ENCODE results near the gene IL21. TPM values are rescaled to one million over a fixed set of nuclear protein-coding genes. Genes with fewer than 3 reads are reported as not detected.

IL21 gene
- total and polyA plus RNA-seq, 12 donors: not detected

GRCh38 chr4:122603156-122603574 lies 17.7 kb downstream of the IL21 start:
- Histone ChIP-seq H3K4me3 (no peak overlapping the region), H3K27ac (no peak overlapping the region), H3K36me3 (replicated peaks in 1 of 2) (no peaks in the 10 kb centered on the region), H3K27me3 (peaks cover 22% of the 10 kb centered on the region), H3K9me3 (replicated peaks in 1 of 3) (no peaks in the 10 kb centered on the region), H3K4me1 (replicated peaks in 1 of 2) (no peaks in the 10 kb centered on the region)
- TF ChIP-seq POLR2A (IDR thresholded peaks at IDR 0.05): no peak
- TF ChIP-seq, protein P1, sequence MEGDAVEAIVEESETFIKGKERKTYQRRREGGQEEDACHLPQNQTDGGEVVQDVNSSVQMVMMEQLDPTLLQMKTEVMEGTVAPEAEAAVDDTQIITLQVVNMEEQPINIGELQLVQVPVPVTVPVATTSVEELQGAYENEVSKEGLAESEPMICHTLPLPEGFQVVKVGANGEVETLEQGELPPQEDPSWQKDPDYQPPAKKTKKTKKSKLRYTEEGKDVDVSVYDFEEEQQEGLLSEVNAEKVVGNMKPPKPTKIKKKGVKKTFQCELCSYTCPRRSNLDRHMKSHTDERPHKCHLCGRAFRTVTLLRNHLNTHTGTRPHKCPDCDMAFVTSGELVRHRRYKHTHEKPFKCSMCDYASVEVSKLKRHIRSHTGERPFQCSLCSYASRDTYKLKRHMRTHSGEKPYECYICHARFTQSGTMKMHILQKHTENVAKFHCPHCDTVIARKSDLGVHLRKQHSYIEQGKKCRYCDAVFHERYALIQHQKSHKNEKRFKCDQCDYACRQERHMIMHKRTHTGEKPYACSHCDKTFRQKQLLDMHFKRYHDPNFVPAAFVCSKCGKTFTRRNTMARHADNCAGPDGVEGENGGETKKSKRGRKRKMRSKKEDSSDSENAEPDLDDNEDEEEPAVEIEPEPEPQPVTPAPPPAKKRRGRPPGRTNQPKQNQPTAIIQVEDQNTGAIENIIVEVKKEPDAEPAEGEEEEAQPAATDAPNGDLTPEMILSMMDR (IDR thresholded peaks at IDR 0.05): no peak
- intact Hi-C loops (cut with DNase I): loop anchor here in 1 of 2 donors (10.0 kb wide), 1 partner anchor 112 kb away; no protein-coding TSS in a partner anchor
- WGBS, 4 donors: 71 to 74% (median 72%) methylated on average over 8 of the region's 8 CpGs
- no peak for DNase-seq

DNA sequence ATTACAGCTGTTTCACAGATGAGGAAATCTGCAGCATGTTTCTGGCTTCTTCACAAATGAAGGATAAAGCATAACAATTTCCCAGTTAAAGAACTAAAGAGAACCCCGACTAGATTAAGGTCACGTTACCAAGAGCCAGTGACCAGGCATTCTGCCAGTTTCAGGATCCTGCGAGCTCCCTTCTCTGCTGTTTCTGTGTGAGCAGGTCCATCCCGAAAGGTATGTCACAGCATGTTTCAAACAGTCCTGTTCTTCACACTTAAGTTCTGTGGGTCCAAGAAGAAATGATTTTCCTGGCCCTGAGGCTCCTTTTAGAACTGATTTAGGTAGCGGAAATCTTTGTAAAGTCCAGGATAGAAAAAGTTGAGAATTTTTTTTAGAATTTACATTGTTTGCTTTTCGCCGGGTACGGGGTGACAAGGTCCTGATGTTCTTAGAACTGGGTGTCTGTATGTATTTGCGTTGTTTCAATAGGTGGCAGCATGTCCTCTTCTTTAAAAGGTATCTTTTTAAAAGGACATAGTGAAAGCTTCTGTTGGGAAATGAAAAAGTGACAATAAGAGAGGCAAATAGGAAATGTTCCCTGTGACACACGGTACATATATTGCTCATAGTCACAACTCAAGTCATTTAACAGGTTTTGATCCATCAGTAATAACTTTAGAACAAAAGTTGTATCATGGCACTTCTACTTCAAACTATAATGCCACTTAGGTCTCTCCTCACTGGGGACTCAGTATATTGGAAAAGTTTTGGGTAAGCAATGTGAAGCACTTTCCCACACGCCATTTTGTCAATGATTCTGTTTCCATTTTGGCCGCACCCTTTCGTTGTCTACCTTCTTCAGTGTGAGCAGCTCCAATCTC lies 18.4 kb downstream of the IL21 start:
- no peak overlapping the region for H3K27ac ChIP-seq
- H3K9me3 ChIP-seq (replicated peaks in 1 of 3): no peaks in the 10 kb centered on the region
- peak in 2 of 7 donors; percentile 7 to 8 for DNase-seq
- H3K36me3 ChIP-seq (replicated peaks in 1 of 2): no peaks in the 10 kb centered on the region
- no peaks in the 10 kb centered on the region for H3K4me1 ChIP-seq (replicated peaks in 1 of 2)
- intact Hi-C loops (cut with DNase I): loop anchor here in 1 of 2 donors (10.0 kb wide), 1 partner anchor 112 kb away; no protein-coding TSS in a partner anchor
- WGBS, 4 donors: 32 to 37% (median 35%) methylated on average over 13 of the region's 13 CpGs
- no peak overlapping the region for H3K4me3 ChIP-seq
- TF ChIP-seq, protein P1 (IDR thresholded peaks at IDR 0.05): peak; percentile 16 to 51 (median 30)
- no peak for TF ChIP-seq POLR2A (IDR thresholded peaks at IDR 0.05)
- peaks cover 22% of the 10 kb centered on the region for H3K27me3 ChIP-seq

- no peaks in the 10 kb centered on the region for H3K27me3 ChIP-seq
- no peaks in the 10 kb centered on the region for H3K36me3 ChIP-seq (replicated peaks in 1 of 2)
- no peaks in the 10 kb centered on the region for H3K9me3 ChIP-seq (replicated peaks in 1 of 3)
- intact Hi-C loops (cut with DNase I): loop anchor here in 1 of 2 donors (10.0 kb wide), 1 partner anchor 344 kb away; no protein-coding TSS in a partner anchor
- WGBS, 4 donors: 77 to 85% (median 82%) methylated on average over 2 of the region's 2 CpGs
- H3K4me1 ChIP-seq (replicated peaks in 1 of 2): no peaks in the 10 kb centered on the region
- TF ChIP-seq, protein P1 (IDR thresholded peaks at IDR 0.05): no peak
- no peak for TF ChIP-seq POLR2A (IDR thresholded peaks at IDR 0.05)
- no peak overlapping the region for H3K27ac ChIP-seq
- no peak overlapping the region for H3K4me3 ChIP-seq
- DNase-seq: no peak
Measured at GRCh38 chr4:122591196-122591595, 29.7 kb downstream of the IL21 start.

- no peaks in the 10 kb centered on the region for H3K36me3 ChIP-seq (replicated peaks in 1 of 2)
- no peak overlapping the region for H3K27ac ChIP-seq
- peaks cover 7 to 12% of the 10 kb centered on the region in 2 donors for H3K4me1 ChIP-seq (replicated peaks in 1 of 2)
- intact Hi-C loops (cut with DNase I): no loop called here
- no peaks in the 10 kb centered on the region for H3K27me3 ChIP-seq
- DNase-seq: no peak
- H3K9me3 ChIP-seq (replicated peaks in 1 of 3): no peaks in the 10 kb centered on the region
- H3K4me3 ChIP-seq: no peak overlapping the region
- TF ChIP-seq POLR2A (IDR thresholded peaks at IDR 0.05): no peak
- TF ChIP-seq, protein P1 (IDR thresholded peaks at IDR 0.05): no peak
- WGBS, 4 donors: 70 to 79% (median 75%) methylated on average over 4 of the region's 4 CpGs
Measured at GRCh38 chr4:122588453-122589238, 32.2 kb downstream of the IL21 start.
